AG10803 (cell line): ENCODE measurements around the gene NPEPPS.

ENCODE experiments used
- DNase-seq: peaks from one replicate; pipeline ENCODE4 v3.0.0; 2010; ENCODE audit warnings: low read depth
- H3K4me3 ChIP-seq: 2 replicates; pipeline ENCODE4 v1.5.1; 2011; ENCODE audit warnings: mild to moderate bottlenecking, low read length, control low read depth
- TF ChIP-seq, protein P1 (sequence below): conservative IDR thresholded peaks from 2 replicates; pipeline ENCODE4 v1.5.1; 2011; ENCODE audit warnings: mild to moderate bottlenecking, low read length, control low read depth, inconsistent platforms

NPEPPS gene

DNA sequence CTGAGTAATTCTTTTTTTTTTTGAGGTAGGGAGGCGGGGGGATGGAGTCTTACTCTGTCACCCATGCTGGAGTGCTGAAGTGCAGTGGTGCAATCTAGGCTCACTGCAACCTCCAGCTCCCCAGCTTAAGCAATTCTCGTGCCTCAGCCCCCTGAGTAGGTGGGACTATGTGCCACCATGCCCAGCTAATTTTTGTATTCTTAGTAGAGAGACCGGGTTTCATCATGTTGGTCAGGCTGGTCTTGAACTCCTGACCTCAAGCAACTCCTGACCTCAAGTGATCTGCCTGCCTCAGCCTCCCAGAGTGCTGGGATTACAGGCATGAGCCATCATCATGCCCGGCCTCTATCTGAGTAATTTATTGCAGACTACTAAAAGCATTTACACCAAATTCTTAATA is 138.2 kb downstream of the NPEPPS start:
- DNase-seq, result no peak
- H3K4me3 ChIP-seq, result no peak overlapping the region

DNA sequence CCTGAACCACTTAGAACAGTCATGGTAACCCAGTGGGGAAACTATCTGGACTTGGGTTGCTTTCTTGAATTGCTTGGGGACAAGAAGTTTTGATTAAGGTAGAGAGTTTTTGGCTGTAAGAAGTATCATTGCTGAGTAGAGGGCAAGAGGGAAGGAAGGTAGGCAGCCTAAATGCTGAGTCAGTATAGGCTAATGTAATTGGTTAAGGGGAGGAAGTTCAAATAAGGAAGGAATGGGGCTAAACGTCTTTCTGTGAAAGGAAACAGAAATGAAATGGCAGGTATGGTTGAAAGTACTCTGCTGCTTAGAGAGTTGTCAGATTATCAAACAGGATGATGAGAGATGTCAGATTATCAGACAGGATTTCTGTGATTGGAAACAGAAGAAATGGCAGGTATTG is 139.2 kb downstream of the NPEPPS start:
- no peak for DNase-seq
- H3K4me3 ChIP-seq, result no peak overlapping the region
- TF ChIP-seq, protein P1, sequence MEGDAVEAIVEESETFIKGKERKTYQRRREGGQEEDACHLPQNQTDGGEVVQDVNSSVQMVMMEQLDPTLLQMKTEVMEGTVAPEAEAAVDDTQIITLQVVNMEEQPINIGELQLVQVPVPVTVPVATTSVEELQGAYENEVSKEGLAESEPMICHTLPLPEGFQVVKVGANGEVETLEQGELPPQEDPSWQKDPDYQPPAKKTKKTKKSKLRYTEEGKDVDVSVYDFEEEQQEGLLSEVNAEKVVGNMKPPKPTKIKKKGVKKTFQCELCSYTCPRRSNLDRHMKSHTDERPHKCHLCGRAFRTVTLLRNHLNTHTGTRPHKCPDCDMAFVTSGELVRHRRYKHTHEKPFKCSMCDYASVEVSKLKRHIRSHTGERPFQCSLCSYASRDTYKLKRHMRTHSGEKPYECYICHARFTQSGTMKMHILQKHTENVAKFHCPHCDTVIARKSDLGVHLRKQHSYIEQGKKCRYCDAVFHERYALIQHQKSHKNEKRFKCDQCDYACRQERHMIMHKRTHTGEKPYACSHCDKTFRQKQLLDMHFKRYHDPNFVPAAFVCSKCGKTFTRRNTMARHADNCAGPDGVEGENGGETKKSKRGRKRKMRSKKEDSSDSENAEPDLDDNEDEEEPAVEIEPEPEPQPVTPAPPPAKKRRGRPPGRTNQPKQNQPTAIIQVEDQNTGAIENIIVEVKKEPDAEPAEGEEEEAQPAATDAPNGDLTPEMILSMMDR, result no peak

More for the DNA sequence above, 138.2 kb downstream of the NPEPPS start:
- TF ChIP-seq, protein P1, result no peak
